Breast epithelium (tissue), 3 donors: ENCODE measurements around the gene MDFI.

Experiments used
- POLR2A ChIP-seq: fragments of 450-650 bp; IDR thresholded peaks from one replicate; pipeline ENCODE4 v1.6.1; 2016; ENCODE audit warnings: antibody characterized with exemption, mild to moderate bottlenecking, moderate library complexity
- TF ChIP-seq, protein P1 (sequence below), 3 donors: fragments of 450-650 bp; IDR thresholded peaks; one replicate each; pipeline ENCODE4 v1.5.1; 2016 to 2017; ENCODE audit warnings: antibody characterized with exemption in 3 of 3, mild to moderate bottlenecking in 3 of 3, moderate library complexity in 3 of 3

DNA sequence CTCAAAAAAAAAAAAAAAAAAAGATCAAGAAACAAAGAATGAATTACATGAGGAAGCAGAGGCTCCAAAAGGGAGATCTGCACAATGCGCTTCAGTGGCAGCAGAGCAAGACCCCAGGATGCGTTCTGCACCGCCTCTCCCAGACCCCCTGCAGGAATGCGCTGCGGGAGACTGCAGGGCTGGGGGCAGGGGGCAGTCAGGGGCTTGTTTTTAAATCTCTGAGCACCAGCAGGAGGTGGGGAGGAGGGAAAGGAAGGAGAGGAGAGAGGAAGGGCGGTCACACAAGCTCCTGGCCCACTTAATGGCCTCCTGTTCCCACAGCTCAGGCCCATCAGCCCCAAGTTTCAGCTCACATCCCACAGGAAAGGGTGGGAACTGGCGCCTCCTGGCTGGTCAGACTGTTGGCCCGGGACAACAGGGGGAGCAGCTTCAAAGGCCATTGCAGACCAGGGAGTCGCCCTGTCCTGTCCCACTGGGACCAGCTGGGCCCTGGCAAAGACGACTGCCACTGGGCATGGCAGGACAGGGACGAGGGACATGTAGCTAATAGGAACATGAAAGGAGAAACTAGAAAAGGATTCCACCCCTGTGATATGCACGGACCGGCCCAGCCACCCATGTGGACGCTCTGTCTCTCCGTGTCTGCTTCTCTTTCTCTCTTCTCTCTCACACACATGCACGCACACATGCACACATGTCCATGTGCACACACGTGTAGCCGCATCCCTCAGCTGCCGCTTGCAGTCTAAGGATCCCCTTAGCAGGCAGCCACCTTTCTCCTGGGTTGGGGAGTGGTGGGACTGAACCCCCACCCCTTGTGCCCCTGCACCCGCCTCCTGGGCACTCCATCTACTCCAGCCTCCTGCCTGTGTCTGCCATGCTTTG lies 62.4 kb downstream of the MDFI start:
- TF ChIP-seq, protein P1, sequence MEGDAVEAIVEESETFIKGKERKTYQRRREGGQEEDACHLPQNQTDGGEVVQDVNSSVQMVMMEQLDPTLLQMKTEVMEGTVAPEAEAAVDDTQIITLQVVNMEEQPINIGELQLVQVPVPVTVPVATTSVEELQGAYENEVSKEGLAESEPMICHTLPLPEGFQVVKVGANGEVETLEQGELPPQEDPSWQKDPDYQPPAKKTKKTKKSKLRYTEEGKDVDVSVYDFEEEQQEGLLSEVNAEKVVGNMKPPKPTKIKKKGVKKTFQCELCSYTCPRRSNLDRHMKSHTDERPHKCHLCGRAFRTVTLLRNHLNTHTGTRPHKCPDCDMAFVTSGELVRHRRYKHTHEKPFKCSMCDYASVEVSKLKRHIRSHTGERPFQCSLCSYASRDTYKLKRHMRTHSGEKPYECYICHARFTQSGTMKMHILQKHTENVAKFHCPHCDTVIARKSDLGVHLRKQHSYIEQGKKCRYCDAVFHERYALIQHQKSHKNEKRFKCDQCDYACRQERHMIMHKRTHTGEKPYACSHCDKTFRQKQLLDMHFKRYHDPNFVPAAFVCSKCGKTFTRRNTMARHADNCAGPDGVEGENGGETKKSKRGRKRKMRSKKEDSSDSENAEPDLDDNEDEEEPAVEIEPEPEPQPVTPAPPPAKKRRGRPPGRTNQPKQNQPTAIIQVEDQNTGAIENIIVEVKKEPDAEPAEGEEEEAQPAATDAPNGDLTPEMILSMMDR (IDR thresholded peaks at IDR 0.05), result no peak
- TF ChIP-seq POLR2A, result no peak
